ENCODE results near the gene GPR4. TPM values are rescaled to one million over a fixed set of nuclear protein-coding genes. Genes with fewer than 3 reads are reported as not detected.

GPR4 gene
- total RNA-seq, 1 experiment from 2014 or later = 3.1 TPM

DNA sequence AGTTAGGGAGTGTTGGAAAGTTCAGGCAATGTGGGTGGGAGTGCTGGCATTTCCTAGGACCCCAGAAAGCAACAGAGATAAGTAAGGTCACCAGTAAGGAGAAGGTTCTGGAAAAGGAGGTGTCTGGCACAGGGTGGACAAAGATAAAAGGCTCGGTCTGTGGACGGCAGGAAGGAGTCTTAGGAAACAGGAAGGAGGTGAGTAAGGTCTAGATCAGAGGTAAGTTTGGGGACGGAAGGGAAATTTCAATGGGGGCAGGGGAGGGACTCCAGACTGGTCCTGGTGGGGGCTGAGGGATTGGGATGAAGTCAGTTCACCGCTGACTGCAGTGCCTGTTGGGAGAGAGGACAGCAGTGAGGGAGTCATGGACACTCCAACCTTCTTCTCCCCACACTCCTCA lies 9.6 kb downstream of the GPR4 start:
- H3F3A ChIP-seq (ENCODE audit: low read length, unreplicated experiment) = no peaks in the 10 kb centered on the region
- DNase-seq (peak; percentile 41), ATAC-seq (peak; percentile 66)
- peak overlapping the region; percentile 42; the same call in 1 of the 2 replicates for H2AFZ ChIP-seq (ENCODE audit: low read length)
- no peaks in the 10 kb centered on the region for H4K20me1 ChIP-seq (ENCODE audit: low read length)
- ChIA-PET POLR2A (ENCODE audit: unreplicated experiment) (interaction anchor here (0.6 to 0.7 kb wide), 2 partner anchors 8 to 27 kb away, joined by 8 to 13 read pairs; no protein-coding TSS in a partner anchor), CTCF (no interaction called here)
- no TSS peak for BruUV-seq (replicated peaks)
- intact Hi-C loops (cut with micrococcal nuclease) = no loop called here
- H3K36me3 ChIP-seq (ENCODE audit: low read depth, low read length) = no peaks in the 10 kb centered on the region
- H3K79me2 ChIP-seq (ENCODE audit: low read length) = no peaks in the 10 kb centered on the region
- no peak overlapping the region for H3K4me3 ChIP-seq (ENCODE audit: low read length)
- peaks cover 8% of the 10 kb centered on the region for H3K4me1 ChIP-seq (ENCODE audit: insufficient read depth, low read length)
- H3K27ac ChIP-seq (ENCODE audit: low read length) = peak overlapping the region; percentile 37; the same call in 1 of the 2 replicates
- TF ChIP-seq, protein P1, sequence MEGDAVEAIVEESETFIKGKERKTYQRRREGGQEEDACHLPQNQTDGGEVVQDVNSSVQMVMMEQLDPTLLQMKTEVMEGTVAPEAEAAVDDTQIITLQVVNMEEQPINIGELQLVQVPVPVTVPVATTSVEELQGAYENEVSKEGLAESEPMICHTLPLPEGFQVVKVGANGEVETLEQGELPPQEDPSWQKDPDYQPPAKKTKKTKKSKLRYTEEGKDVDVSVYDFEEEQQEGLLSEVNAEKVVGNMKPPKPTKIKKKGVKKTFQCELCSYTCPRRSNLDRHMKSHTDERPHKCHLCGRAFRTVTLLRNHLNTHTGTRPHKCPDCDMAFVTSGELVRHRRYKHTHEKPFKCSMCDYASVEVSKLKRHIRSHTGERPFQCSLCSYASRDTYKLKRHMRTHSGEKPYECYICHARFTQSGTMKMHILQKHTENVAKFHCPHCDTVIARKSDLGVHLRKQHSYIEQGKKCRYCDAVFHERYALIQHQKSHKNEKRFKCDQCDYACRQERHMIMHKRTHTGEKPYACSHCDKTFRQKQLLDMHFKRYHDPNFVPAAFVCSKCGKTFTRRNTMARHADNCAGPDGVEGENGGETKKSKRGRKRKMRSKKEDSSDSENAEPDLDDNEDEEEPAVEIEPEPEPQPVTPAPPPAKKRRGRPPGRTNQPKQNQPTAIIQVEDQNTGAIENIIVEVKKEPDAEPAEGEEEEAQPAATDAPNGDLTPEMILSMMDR (conservative IDR thresholded peaks at IDR 0.05; ENCODE audit: low read depth, low read length) = no peak
- no peak for TF ChIP-seq EZH2phosphoT487 (IDR thresholded peaks at IDR 0.05; ENCODE audit: borderline replicate concordance, low read length)
- TF ChIP-seq EZH2 (IDR thresholded peaks at IDR 0.05; ENCODE audit: low read length, unreplicated experiment) = no peak
- no peak overlapping the region for H3K4me2 ChIP-seq (ENCODE audit: low read length)
- no peaks in the 10 kb centered on the region for H3K9me2 ChIP-seq (replicated peaks; ENCODE audit: low read length)
- no peaks in the 10 kb centered on the region for H3K9me3 ChIP-seq (ENCODE audit: low read length)
- H3K27me3 ChIP-seq (ENCODE audit: low read length) = no peaks in the 10 kb centered on the region
- no peak overlapping the region for H3K9ac ChIP-seq (ENCODE audit: low read length)

DNA sequence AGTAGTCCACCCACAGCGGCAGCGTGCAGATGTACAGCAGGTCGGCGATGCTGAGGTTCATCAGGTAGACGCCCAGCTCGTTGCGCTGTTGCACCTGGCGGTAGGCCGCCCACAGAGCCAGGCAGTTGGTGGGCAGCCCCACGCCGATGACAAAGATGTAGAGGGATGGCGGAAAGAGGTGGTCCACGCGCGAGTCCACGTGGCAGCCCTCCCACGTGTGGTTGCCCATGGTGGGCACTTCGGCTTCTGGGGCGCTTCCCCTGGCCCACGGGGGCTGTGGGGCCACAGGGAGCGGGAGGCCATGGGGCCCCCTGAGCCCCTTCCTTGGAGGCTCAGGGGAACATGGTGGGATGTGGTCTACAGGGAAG lies 10.4 kb downstream of the GPR4 start:
- Histone ChIP-seq H3F3A (ENCODE audit: low read length, unreplicated experiment) (no peaks in the 10 kb centered on the region), H3K27ac (ENCODE audit: low read length) (no peak overlapping the region), H3K4me2 (ENCODE audit: low read length) (no peak overlapping the region), H3K4me3 (ENCODE audit: low read length) (no peak overlapping the region), H3K9me3 (ENCODE audit: low read length) (no peaks in the 10 kb centered on the region), H3K36me3 (ENCODE audit: low read depth, low read length) (no peaks in the 10 kb centered on the region), H3K4me1 (ENCODE audit: insufficient read depth, low read length) (peaks cover 8% of the 10 kb centered on the region), H4K20me1 (ENCODE audit: low read length) (no peaks in the 10 kb centered on the region), H3K27me3 (ENCODE audit: low read length) (no peaks in the 10 kb centered on the region), H3K79me2 (ENCODE audit: low read length) (no peaks in the 10 kb centered on the region), H3K9me2 (replicated peaks; ENCODE audit: low read length) (no peaks in the 10 kb centered on the region), H3K9ac (ENCODE audit: low read length) (no peak overlapping the region), H2AFZ (ENCODE audit: low read length) (no peak overlapping the region)
- DNase-seq (no peak), ATAC-seq (no peak)
- CTCF ChIA-PET = no interaction called here
- TSS peak; percentile 65 for BruUV-seq (replicated peaks)
- TF ChIP-seq, protein P1 (conservative IDR thresholded peaks at IDR 0.05; ENCODE audit: low read depth, low read length) = no peak
- TF ChIP-seq EZH2 (IDR thresholded peaks at IDR 0.05; ENCODE audit: low read length, unreplicated experiment) (no peak), EZH2phosphoT487 (IDR thresholded peaks at IDR 0.05; ENCODE audit: borderline replicate concordance, low read length) (no peak)
- POLR2A ChIA-PET (ENCODE audit: unreplicated experiment) = no interaction called here
- intact Hi-C loops (cut with micrococcal nuclease) = no loop called here

DNA sequence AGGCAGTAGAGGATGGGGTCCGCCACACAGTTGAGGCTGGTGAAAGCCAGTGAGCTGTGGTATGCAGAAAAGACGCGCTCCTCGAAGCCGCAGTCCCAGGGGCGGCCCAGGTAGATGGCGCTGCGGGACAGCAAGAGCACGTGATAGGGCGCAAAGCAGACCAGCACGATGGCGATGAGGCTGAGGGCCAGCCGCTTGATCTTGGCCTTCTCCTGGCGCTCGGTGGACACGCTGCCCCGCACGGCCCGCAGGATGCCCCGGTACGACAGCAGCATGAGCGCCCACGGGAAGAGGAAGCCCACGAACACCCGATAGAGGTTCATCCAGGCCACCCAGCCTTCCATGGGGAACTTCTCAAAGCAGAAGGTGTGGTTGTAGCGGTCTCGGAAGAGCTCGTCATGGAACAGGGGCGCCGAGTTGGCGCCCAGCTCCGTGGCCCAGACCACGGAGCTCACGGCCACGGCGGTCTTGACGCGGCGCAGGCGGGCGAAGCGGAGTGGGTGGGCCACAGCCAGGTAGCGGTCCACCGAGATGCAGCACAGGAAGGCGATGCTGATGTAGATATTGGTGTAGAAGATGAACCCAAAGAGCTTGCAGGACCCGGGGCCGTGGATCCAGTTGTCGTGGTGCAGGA lies 10.9 kb downstream of the GPR4 start:
- no peak for DNase-seq
- Histone ChIP-seq H3K4me2 (ENCODE audit: low read length) (no peak overlapping the region), H3K4me3 (ENCODE audit: low read length) (no peak overlapping the region), H4K20me1 (ENCODE audit: low read length) (no peaks in the 10 kb centered on the region), H3K9me3 (ENCODE audit: low read length) (no peaks in the 10 kb centered on the region), H2AFZ (ENCODE audit: low read length) (no peak overlapping the region), H3K27ac (ENCODE audit: low read length) (no peak overlapping the region), H3F3A (ENCODE audit: low read length, unreplicated experiment) (no peaks in the 10 kb centered on the region), H3K27me3 (ENCODE audit: low read length) (no peaks in the 10 kb centered on the region), H3K9ac (ENCODE audit: low read length) (no peak overlapping the region), H3K36me3 (ENCODE audit: low read depth, low read length) (no peaks in the 10 kb centered on the region), H3K9me2 (replicated peaks; ENCODE audit: low read length) (no peaks in the 10 kb centered on the region), H3K4me1 (ENCODE audit: insufficient read depth, low read length) (peaks cover 8% of the 10 kb centered on the region), H3K79me2 (ENCODE audit: low read length) (no peaks in the 10 kb centered on the region)
- BruUV-seq (replicated peaks) = no TSS peak
- TF ChIP-seq EZH2phosphoT487 (IDR thresholded peaks at IDR 0.05; ENCODE audit: borderline replicate concordance, low read length) (no peak), EZH2 (IDR thresholded peaks at IDR 0.05; ENCODE audit: low read length, unreplicated experiment) (no peak)
- TF ChIP-seq, protein P1 (conservative IDR thresholded peaks at IDR 0.05; ENCODE audit: low read depth, low read length) = 0 out of 2 replicates have a peak, but pooled peaks have one; percentile 24
- intact Hi-C loops (cut with micrococcal nuclease) = no loop called here
- no peak for ATAC-seq
- ChIA-PET CTCF (interaction anchor here (0.6 kb wide), 1 partner anchor 78 kb away, joined by 3 read pairs; no protein-coding TSS in a partner anchor), POLR2A (ENCODE audit: unreplicated experiment) (interaction anchor here (0.6 kb wide), 1 partner anchor 50 kb away, joined by 3 read pairs; no protein-coding TSS in a partner anchor)
